Osteoblast (primary cell): Measurements from ENCODE around the gene RASSF1. TPM values are rescaled to one million over a fixed set of nuclear protein-coding genes. Genes with fewer than 3 reads are reported as not detected.

Experiments used
- DNase-seq: peaks from one replicate; pipeline ENCODE4 v3.0.0; 2011; ENCODE audit warnings: low spot score, mixed read lengths; ENCODE audit not compliant: insufficient read length; ENCODE audit errors: missing footprints
- H2AFZ ChIP-seq: 2 replicates; pipeline ENCODE4 v1.6.0; 2011; ENCODE audit warnings: mild to moderate bottlenecking, low read length
- H3K27ac ChIP-seq: 2 replicates; pipeline ENCODE4 v1.5.1; 2011; ENCODE audit warnings: mild to moderate bottlenecking, low read depth, low read length, moderate library complexity
- H3K27me3 ChIP-seq: 2 replicates; pipeline ENCODE4 v1.6.0; 2012; ENCODE audit warnings: mild to moderate bottlenecking, control low read depth, inconsistent platforms, low read length, moderate library complexity; ENCODE audit not compliant: insufficient read depth
- H3K36me3 ChIP-seq: 2 replicates; pipeline ENCODE4 v1.5.1; 2011; ENCODE audit warnings: mild to moderate bottlenecking, low read length, control low read depth, moderate library complexity; ENCODE audit not compliant: insufficient read depth
- H3K4me1 ChIP-seq: 2 replicates; pipeline ENCODE4 v1.5.1; 2011; ENCODE audit warnings: mild to moderate bottlenecking, low read length, control low read depth, moderate library complexity; ENCODE audit not compliant: insufficient read depth
- H3K4me2 ChIP-seq: 2 replicates; pipeline ENCODE4 v1.6.0; 2011; ENCODE audit warnings: mild to moderate bottlenecking, low read length; ENCODE audit not compliant: insufficient read depth
- H3K4me3 ChIP-seq: fragments of 200-600 bp; sonication (generic); 3 replicates; pipeline ENCODE4 v1.5.1; 2012; ENCODE audit warnings: mild to moderate bottlenecking, low read length, inconsistent platforms; ENCODE audit not compliant: insufficient read depth
- H3K79me2 ChIP-seq: 2 replicates; pipeline ENCODE4 v1.6.0; 2012; ENCODE audit warnings: mild to moderate bottlenecking, low read length, control low read depth, inconsistent platforms; ENCODE audit not compliant: insufficient read depth
- H3K9me3 ChIP-seq: 2 replicates; pipeline ENCODE4 v1.5.1; 2011; ENCODE audit warnings: low read depth, low read length, control low read depth
- H4K20me1 ChIP-seq: 2 replicates; pipeline ENCODE4 v1.6.0; 2012; ENCODE audit warnings: mild to moderate bottlenecking, low read length, control low read depth; ENCODE audit not compliant: insufficient read depth
- total RNA-seq: library from RNA; depleted of rRNA; stranded (reverse); fragments of >200 nt; gene quantifications from 2 replicates; pipeline ENCODE4 v1.2.3, GENCODE V29; 2012
- TF ChIP-seq, protein P1 (sequence below): IDR thresholded peaks from 2 replicates; pipeline ENCODE4 v1.5.1; 2011; ENCODE audit warnings: mild to moderate bottlenecking, low read depth, low read length, moderate library complexity; ENCODE audit errors: extremely low read depth

The RASSF1 gene
- total RNA-seq, 1 donor, result 18.1 TPM

- no peak overlapping the region for H3K4me2 ChIP-seq
- no peak overlapping the region for H3K27ac ChIP-seq
- H3K36me3 ChIP-seq, result no peaks in the 10 kb centered on the region
- no peak for DNase-seq
- TF ChIP-seq, protein P1, sequence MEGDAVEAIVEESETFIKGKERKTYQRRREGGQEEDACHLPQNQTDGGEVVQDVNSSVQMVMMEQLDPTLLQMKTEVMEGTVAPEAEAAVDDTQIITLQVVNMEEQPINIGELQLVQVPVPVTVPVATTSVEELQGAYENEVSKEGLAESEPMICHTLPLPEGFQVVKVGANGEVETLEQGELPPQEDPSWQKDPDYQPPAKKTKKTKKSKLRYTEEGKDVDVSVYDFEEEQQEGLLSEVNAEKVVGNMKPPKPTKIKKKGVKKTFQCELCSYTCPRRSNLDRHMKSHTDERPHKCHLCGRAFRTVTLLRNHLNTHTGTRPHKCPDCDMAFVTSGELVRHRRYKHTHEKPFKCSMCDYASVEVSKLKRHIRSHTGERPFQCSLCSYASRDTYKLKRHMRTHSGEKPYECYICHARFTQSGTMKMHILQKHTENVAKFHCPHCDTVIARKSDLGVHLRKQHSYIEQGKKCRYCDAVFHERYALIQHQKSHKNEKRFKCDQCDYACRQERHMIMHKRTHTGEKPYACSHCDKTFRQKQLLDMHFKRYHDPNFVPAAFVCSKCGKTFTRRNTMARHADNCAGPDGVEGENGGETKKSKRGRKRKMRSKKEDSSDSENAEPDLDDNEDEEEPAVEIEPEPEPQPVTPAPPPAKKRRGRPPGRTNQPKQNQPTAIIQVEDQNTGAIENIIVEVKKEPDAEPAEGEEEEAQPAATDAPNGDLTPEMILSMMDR, result no peak
- H3K27me3 ChIP-seq, result peaks cover 3% of the 10 kb centered on the region
- H2AFZ ChIP-seq, result no peak overlapping the region
- no peaks in the 10 kb centered on the region for H4K20me1 ChIP-seq
- no peak overlapping the region for H3K4me3 ChIP-seq
- H3K4me1 ChIP-seq, result no peaks in the 10 kb centered on the region
- no peaks in the 10 kb centered on the region for H3K79me2 ChIP-seq
- H3K9me3 ChIP-seq, result no peaks in the 10 kb centered on the region
Observed at GRCh38 chr3:50381383-50381782, 40.7 kb upstream of the RASSF1 start.

- Histone ChIP-seq H3K27me3 (peaks cover 3% of the 10 kb centered on the region), H3K36me3 (no peaks in the 10 kb centered on the region), H3K9me3 (no peaks in the 10 kb centered on the region), H4K20me1 (no peaks in the 10 kb centered on the region), H3K4me3 (no peak overlapping the region), H3K79me2 (no peaks in the 10 kb centered on the region), H2AFZ (no peak overlapping the region), H3K27ac (no peak overlapping the region), H3K4me2 (no peak overlapping the region), H3K4me1 (no peaks in the 10 kb centered on the region)
- no peak for DNase-seq
- TF ChIP-seq, protein P1, result no peak
Observed at GRCh38 chr3:50380405-50381085, 39.9 kb upstream of the RASSF1 start.

- H3K9me3 ChIP-seq, result no peaks in the 10 kb centered on the region
- no peaks in the 10 kb centered on the region for H4K20me1 ChIP-seq
- no peaks in the 10 kb centered on the region for H3K4me1 ChIP-seq
- no peak overlapping the region for H3K27ac ChIP-seq
- DNase-seq, result no peak
- TF ChIP-seq, protein P1, result no peak
- H3K36me3 ChIP-seq, result no peaks in the 10 kb centered on the region
- no peak overlapping the region for H2AFZ ChIP-seq
- H3K27me3 ChIP-seq, result peaks cover 3% of the 10 kb centered on the region
- no peak overlapping the region for H3K4me2 ChIP-seq
- H3K4me3 ChIP-seq, result no peak overlapping the region
- H3K79me2 ChIP-seq, result no peaks in the 10 kb centered on the region
Observed at GRCh38 chr3:50378757-50379156, 38.1 kb upstream of the RASSF1 start.

GRCh38 chr3:50378024-50378423 lies 37.4 kb upstream of the RASSF1 start:
- H3K27ac ChIP-seq, result no peak overlapping the region
- no peaks in the 10 kb centered on the region for H3K4me1 ChIP-seq
- no peaks in the 10 kb centered on the region for H3K36me3 ChIP-seq
- no peak for DNase-seq
- peaks cover 3% of the 10 kb centered on the region for H3K27me3 ChIP-seq
- no peaks in the 10 kb centered on the region for H4K20me1 ChIP-seq
- H3K4me3 ChIP-seq, result no peak overlapping the region
- no peak overlapping the region for H3K4me2 ChIP-seq
- TF ChIP-seq, protein P1, result no peak
- H3K79me2 ChIP-seq, result no peaks in the 10 kb centered on the region
- no peak overlapping the region for H2AFZ ChIP-seq
- H3K9me3 ChIP-seq, result no peaks in the 10 kb centered on the region
